NCI-H2196 treated with DMSO at 0.1 percent for 48 hours (cell line): ENCODE measurements around the gene CHP2.

ENCODE experiments used
- DNase-seq: peaks from one replicate; lab custom pipeline; 2025; ENCODE audit not compliant: unreplicated experiment; lab: John Stamatoyannopoulos, UW

Gene CHP2

DNA sequence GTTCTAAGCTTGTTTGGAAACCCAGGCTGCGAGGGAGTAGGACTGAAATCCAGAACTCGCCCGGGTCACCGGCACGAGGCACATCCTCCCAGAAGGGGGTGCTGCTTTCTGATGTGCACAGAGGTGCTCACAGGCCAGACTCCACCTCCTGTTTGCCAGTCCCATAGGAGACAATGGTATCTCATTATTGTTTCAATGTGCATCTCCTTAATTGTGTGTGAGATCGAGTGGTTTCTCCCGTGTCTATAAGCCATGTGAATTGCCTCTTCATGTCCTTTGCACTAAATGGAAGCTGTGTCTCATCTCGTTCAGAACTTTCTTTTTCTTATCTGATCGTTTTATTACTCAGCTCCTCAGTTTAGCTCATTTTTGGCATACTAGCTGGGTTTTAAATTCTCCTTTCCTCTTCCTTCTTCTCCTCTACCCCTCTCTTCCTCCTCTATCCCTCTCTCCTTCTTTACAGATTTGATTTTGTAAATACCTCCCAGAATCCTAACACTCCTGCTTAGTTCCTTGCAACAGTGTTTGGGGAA lies 48.8 kb downstream of the CHP2 start:
- DNase-seq = no peak

DNA sequence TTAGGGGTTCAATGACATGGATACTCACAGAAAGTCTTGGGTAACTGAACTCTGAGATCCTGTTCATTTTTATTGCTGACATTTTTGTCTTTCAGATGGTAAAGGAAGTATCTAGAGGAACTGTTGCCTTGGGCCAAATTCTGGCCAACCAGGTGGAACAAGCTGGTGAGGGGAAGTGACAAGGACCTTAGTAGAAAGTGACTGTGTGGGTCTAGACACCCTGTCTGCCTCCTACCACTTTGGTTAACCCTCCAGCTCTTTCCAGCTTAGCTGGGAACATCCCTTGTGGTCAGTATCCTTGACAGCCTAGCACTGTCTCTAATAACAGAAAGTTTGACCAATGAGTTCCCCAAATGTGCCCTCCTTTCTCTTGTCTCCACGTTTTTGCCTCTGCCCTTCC lies 52.2 kb downstream of the CHP2 start:
- DNase-seq = no peak
